Bronchial epithelial cell (primary cell): ENCODE measurements around the gene SOCS6. TPM values are rescaled to one million over a fixed set of nuclear protein-coding genes. Genes with fewer than 3 reads are reported as not detected.

ENCODE experiments used
- DNase-seq: peaks from one replicate; pipeline ENCODE4 v3.0.0-alpha.2; 2010; ENCODE audit warnings: low read depth
- FAIRE-seq: peaks from 2 replicates; lab custom pipeline; 2011; peaks lifted over from hg19 to GRCh38; lab: Jason Lieb, UNC
- H3K27me3 ChIP-seq: 2 replicates; pipeline ENCODE4 v1.5.1; 2011; ENCODE audit warnings: low read length; ENCODE audit not compliant: control insufficient read depth, insufficient read depth
- H3K36me3 ChIP-seq: 2 replicates; pipeline ENCODE4 v1.5.1; 2011; ENCODE audit warnings: low read length; ENCODE audit not compliant: control insufficient read depth, insufficient read depth
- H3K4me3 ChIP-seq: 2 replicates; pipeline ENCODE4 v1.5.1; 2011; ENCODE audit warnings: mild to moderate bottlenecking, low read depth, low read length, control low read depth
- CTCF ChIP-seq: IDR thresholded peaks from 2 replicates; pipeline ENCODE4 v1.5.1; 2011; ENCODE audit warnings: mild to moderate bottlenecking, moderate library complexity, low read length, control low read depth, inconsistent platforms; ENCODE audit not compliant: insufficient read depth, severe bottlenecking
- total RNA-seq: library from RNA; depleted of rRNA; stranded (reverse); fragments of >200 nt; gene quantifications from 2 replicates; pipeline ENCODE4 v1.2.1, GENCODE V29; 2014

The SOCS6 gene
- total RNA-seq, 1 donor from 2014 or later, result 51.6 TPM

DNA sequence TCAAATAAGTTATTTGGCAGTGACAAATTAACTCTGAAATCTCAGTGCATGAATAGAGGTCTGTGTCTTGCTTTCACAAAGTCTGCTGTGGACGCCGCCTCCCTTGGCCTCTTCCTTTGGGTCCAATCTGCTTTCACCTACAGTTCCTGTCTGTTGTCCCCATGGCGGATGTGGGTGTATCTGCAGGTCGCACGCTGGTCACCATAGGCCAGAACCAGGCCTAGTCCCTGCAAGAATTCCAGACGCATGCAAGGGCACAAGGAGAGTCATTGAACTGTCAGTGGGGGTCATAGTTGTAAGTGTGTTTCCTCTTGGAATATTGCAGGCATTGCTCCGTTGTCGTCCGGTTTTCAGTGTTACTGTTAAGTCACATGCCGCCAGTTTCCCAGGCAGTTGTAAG is 7.4 kb downstream of the SOCS6 start:
- no peaks in the 10 kb centered on the region for H3K27me3 ChIP-seq
- DNase-seq (no peak), FAIRE-seq (no peak)
- H3K36me3 ChIP-seq, result peaks cover 6% of the 10 kb centered on the region
- TF ChIP-seq CTCF, result no peak
- H3K4me3 ChIP-seq, result no peak overlapping the region

DNA sequence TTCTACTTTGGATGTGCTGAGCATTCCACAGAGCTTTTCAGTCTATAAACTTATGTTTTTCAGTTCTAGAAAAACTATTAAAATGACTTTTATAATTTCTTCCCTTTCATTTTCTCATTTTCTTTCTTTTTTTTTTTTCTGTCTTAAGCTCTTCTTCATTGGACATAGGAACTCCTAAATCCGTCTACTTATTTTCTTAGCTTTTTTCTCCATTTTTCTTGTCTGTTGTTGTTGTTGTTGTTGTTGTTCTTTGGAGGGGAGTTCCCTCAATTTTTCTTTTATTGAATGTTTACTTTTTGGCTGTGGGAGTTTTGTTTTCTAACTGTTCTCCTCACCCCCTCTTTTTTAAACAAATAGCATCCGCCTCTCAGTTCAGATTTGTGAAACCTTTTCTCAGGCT is 7.9 kb downstream of the SOCS6 start:
- no peaks in the 10 kb centered on the region for H3K27me3 ChIP-seq
- no peak overlapping the region for H3K4me3 ChIP-seq
- DNase-seq (no peak), FAIRE-seq (no peak)
- TF ChIP-seq CTCF, result no peak
- peaks cover 6% of the 10 kb centered on the region for H3K36me3 ChIP-seq

DNA sequence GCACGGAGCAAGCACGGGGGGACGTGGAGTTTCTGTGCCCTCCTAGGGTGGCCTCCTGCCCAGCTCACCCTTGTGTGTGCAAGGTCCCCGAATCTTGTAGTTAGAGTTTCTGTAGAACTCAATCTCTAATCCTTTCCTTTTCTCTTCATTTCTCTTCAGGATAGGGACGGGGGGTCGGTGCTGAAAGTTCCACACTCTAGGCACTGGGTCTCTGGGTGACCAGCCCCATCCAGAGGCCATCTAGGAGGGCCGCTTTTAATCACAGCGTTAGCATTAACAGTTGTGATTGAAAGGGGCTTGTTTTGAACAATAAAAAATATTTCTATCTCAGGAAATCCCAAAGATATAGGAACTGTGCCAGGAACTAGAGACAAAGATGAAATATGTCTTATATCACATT is 10.5 kb downstream of the SOCS6 start:
- no peak for FAIRE-seq
- H3K36me3 ChIP-seq, result peaks cover 7% of the 10 kb centered on the region

DNA sequence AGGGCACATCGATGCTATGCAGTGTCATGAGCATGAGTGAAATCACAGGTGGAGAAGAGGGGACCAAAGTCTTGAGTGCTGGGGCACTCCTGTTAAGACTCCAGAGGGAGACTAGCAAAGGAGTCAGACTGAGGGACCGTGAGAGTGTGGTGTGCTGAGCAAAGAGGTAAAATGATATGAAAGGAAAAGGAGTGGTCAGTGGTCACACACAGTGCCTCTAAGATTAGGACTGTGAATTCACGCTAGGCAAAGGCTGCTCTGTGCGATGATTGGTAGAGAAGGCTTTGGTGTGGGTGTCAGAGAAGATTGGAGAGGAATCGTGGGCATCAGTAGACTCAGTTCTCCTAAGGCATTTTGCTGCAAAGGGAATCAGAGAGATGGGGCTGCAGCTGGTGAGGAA is 12.8 kb downstream of the SOCS6 start:
- no peak for DNase-seq
- H3K27me3 ChIP-seq, result no peaks in the 10 kb centered on the region
- peaks cover 2% of the 10 kb centered on the region for H3K36me3 ChIP-seq
- no peak for TF ChIP-seq CTCF
- H3K4me3 ChIP-seq, result no peak overlapping the region
- no peak for FAIRE-seq

More for the DNA sequence above, 10.5 kb downstream of the SOCS6 start:
- no peak for TF ChIP-seq CTCF
- H3K4me3 ChIP-seq, result no peak overlapping the region
- no peaks in the 10 kb centered on the region for H3K27me3 ChIP-seq
- DNase-seq, result no peak

- Histone ChIP-seq H3K27me3 (no peaks in the 10 kb centered on the region), H3K36me3 (no peaks in the 10 kb centered on the region), H3K4me3 (no peak overlapping the region)
- no peak for DNase-seq
- no peak for TF ChIP-seq CTCF
- no peak for FAIRE-seq
Measured at GRCh38 chr18:70308555-70309294, 19.9 kb downstream of the SOCS6 start.
